Measurements from ENCODE around the gene KCNQ4. TPM values are rescaled to one million over a fixed set of nuclear protein-coding genes. Genes with fewer than 3 reads are reported as not detected.

KCNQ4 gene
- total and polyA plus RNA-seq, 2 experiments from 2014 or later, result 1.3 to 3.0 TPM

DNA sequence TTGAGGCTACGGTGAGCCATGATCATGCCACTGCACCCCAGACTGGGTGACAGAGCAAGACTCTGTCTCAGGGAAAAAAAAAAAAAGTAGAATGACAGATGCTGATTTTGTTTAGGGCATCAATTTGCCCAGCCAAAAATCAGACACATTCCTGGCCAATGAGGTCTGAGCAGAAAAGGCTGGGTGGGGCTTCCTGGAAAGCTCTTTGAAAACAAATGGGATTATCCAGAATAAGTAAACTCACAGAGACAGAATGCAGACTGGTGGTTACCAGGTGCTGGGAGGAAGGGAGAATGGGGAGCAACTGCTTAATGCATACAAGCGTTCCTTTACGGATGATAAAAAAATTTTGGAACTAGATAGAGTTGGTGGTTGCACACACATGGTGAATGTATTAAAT, 88.7 kb downstream of the KCNQ4 start (continued):
- TF ChIP-seq, protein P1, sequence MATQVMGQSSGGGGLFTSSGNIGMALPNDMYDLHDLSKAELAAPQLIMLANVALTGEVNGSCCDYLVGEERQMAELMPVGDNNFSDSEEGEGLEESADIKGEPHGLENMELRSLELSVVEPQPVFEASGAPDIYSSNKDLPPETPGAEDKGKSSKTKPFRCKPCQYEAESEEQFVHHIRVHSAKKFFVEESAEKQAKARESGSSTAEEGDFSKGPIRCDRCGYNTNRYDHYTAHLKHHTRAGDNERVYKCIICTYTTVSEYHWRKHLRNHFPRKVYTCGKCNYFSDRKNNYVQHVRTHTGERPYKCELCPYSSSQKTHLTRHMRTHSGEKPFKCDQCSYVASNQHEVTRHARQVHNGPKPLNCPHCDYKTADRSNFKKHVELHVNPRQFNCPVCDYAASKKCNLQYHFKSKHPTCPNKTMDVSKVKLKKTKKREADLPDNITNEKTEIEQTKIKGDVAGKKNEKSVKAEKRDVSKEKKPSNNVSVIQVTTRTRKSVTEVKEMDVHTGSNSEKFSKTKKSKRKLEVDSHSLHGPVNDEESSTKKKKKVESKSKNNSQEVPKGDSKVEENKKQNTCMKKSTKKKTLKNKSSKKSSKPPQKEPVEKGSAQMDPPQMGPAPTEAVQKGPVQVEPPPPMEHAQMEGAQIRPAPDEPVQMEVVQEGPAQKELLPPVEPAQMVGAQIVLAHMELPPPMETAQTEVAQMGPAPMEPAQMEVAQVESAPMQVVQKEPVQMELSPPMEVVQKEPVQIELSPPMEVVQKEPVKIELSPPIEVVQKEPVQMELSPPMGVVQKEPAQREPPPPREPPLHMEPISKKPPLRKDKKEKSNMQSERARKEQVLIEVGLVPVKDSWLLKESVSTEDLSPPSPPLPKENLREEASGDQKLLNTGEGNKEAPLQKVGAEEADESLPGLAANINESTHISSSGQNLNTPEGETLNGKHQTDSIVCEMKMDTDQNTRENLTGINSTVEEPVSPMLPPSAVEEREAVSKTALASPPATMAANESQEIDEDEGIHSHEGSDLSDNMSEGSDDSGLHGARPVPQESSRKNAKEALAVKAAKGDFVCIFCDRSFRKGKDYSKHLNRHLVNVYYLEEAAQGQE (IDR thresholded peaks at IDR 0.05; ENCODE audit: unreplicated experiment), result no peak
- no peak for TF ChIP-seq EZH2phosphoT487 (IDR thresholded peaks at IDR 0.05; ENCODE audit: unreplicated experiment)
- TF ChIP-seq, protein P2, sequence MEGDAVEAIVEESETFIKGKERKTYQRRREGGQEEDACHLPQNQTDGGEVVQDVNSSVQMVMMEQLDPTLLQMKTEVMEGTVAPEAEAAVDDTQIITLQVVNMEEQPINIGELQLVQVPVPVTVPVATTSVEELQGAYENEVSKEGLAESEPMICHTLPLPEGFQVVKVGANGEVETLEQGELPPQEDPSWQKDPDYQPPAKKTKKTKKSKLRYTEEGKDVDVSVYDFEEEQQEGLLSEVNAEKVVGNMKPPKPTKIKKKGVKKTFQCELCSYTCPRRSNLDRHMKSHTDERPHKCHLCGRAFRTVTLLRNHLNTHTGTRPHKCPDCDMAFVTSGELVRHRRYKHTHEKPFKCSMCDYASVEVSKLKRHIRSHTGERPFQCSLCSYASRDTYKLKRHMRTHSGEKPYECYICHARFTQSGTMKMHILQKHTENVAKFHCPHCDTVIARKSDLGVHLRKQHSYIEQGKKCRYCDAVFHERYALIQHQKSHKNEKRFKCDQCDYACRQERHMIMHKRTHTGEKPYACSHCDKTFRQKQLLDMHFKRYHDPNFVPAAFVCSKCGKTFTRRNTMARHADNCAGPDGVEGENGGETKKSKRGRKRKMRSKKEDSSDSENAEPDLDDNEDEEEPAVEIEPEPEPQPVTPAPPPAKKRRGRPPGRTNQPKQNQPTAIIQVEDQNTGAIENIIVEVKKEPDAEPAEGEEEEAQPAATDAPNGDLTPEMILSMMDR (conservative IDR thresholded peaks at IDR 0.05; ENCODE audit: low read depth in 2 of 2), result no peak
- TF ChIP-seq, protein P3, sequence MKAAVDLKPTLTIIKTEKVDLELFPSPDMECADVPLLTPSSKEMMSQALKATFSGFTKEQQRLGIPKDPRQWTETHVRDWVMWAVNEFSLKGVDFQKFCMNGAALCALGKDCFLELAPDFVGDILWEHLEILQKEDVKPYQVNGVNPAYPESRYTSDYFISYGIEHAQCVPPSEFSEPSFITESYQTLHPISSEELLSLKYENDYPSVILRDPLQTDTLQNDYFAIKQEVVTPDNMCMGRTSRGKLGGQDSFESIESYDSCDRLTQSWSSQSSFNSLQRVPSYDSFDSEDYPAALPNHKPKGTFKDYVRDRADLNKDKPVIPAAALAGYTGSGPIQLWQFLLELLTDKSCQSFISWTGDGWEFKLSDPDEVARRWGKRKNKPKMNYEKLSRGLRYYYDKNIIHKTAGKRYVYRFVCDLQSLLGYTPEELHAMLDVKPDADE (IDR thresholded peaks at IDR 0.05), result no peak
- TF ChIP-seq CREB1 (CRISPR knock-in tag; IDR thresholded peaks at IDR 0.05; ENCODE audit: low read depth), result no peak
- no peak for TF ChIP-seq POLR2AphosphoS5 (IDR thresholded peaks at IDR 0.05; ENCODE audit: low read depth)
- TF ChIP-seq ZNF331 (CRISPR knock-in tag; IDR thresholded peaks at IDR 0.05; ENCODE audit: low read depth), result no peak

DNA sequence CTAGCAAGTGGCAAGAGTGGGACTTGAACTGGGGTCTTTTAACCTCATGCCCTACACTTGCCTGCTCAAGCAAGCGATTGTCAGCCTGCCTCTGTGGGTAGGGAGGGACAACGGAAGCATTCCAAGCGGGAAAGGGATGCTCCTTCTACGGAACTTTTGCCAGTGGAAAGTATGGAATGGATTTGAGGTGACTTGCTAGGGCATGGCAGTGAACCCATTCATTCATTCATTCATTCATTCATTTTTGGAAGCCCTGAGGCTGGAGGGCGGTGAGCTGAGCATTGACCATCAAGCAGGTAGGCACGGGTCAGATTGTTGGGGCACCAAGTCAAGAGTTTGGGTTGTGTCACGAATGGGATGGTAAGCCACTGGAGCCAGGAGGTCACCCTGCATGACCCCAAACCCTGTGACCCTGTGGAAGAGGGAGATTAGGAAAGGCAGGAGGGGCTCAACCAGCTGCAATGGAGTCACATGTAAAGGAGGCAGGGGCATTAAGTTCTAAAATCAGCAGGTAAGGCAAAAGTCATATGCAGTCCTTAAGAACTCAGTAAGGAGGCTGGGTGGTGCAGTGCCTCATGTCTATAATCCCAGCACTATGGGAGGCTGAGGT, 90.4 kb downstream of the KCNQ4 start:
- ATAC-seq (no peak), DNase-seq (ENCODE audit: low spot score) (no peak)
- Mint-ChIP-seq H3K9me3 (peaks cover 15% of the 10 kb centered on the region; the same call in 2 of the 3 replicates), H3K4me3 (no peak overlapping the region), H3K27me3 (ENCODE audit: insufficient read depth, low read depth, poor library complexity) (peaks cover 8% of the 10 kb centered on the region), H3K27ac (no peak overlapping the region), H3K36me3 (ENCODE audit: low read depth) (0 out of 3 replicates have a peak, but pooled peaks cover 5% of the 10 kb centered on the region), H3K4me1 (peaks cover 2% of the 10 kb centered on the region; the same call in 1 of the 3 replicates)
- H3K4me1 ChIP-seq (ENCODE audit: insufficient read depth), result no peaks in the 10 kb centered on the region; the same call in 1 of the 2 replicates
- no peak overlapping the region for H3K27ac ChIP-seq (ENCODE audit: low read depth)
- H3K9me2 ChIP-seq (ENCODE audit: insufficient read depth), result 0 out of 2 replicates have a peak, but pooled peaks cover 4% of the 10 kb centered on the region
- no peak overlapping the region for H3K4me2 ChIP-seq
- H3K4me3 ChIP-seq, result no peak overlapping the region
- no peak overlapping the region; the same call in 1 of the 2 replicates for H2AFZ ChIP-seq
- H3K27me3 ChIP-seq (ENCODE audit: insufficient read depth), result no peaks in the 10 kb centered on the region
- H4K20me1 ChIP-seq (replicated peaks; ENCODE audit: insufficient read depth), result no peaks in the 10 kb centered on the region
- no peaks in the 10 kb centered on the region for H3K36me3 ChIP-seq (ENCODE audit: insufficient read depth)
- H3F3A ChIP-seq (replicated peaks; ENCODE audit: low read depth), result no peaks in the 10 kb centered on the region
- no peaks in the 10 kb centered on the region for H3K79me2 ChIP-seq (replicated peaks; ENCODE audit: insufficient read depth)
- TF ChIP-seq, protein P4, sequence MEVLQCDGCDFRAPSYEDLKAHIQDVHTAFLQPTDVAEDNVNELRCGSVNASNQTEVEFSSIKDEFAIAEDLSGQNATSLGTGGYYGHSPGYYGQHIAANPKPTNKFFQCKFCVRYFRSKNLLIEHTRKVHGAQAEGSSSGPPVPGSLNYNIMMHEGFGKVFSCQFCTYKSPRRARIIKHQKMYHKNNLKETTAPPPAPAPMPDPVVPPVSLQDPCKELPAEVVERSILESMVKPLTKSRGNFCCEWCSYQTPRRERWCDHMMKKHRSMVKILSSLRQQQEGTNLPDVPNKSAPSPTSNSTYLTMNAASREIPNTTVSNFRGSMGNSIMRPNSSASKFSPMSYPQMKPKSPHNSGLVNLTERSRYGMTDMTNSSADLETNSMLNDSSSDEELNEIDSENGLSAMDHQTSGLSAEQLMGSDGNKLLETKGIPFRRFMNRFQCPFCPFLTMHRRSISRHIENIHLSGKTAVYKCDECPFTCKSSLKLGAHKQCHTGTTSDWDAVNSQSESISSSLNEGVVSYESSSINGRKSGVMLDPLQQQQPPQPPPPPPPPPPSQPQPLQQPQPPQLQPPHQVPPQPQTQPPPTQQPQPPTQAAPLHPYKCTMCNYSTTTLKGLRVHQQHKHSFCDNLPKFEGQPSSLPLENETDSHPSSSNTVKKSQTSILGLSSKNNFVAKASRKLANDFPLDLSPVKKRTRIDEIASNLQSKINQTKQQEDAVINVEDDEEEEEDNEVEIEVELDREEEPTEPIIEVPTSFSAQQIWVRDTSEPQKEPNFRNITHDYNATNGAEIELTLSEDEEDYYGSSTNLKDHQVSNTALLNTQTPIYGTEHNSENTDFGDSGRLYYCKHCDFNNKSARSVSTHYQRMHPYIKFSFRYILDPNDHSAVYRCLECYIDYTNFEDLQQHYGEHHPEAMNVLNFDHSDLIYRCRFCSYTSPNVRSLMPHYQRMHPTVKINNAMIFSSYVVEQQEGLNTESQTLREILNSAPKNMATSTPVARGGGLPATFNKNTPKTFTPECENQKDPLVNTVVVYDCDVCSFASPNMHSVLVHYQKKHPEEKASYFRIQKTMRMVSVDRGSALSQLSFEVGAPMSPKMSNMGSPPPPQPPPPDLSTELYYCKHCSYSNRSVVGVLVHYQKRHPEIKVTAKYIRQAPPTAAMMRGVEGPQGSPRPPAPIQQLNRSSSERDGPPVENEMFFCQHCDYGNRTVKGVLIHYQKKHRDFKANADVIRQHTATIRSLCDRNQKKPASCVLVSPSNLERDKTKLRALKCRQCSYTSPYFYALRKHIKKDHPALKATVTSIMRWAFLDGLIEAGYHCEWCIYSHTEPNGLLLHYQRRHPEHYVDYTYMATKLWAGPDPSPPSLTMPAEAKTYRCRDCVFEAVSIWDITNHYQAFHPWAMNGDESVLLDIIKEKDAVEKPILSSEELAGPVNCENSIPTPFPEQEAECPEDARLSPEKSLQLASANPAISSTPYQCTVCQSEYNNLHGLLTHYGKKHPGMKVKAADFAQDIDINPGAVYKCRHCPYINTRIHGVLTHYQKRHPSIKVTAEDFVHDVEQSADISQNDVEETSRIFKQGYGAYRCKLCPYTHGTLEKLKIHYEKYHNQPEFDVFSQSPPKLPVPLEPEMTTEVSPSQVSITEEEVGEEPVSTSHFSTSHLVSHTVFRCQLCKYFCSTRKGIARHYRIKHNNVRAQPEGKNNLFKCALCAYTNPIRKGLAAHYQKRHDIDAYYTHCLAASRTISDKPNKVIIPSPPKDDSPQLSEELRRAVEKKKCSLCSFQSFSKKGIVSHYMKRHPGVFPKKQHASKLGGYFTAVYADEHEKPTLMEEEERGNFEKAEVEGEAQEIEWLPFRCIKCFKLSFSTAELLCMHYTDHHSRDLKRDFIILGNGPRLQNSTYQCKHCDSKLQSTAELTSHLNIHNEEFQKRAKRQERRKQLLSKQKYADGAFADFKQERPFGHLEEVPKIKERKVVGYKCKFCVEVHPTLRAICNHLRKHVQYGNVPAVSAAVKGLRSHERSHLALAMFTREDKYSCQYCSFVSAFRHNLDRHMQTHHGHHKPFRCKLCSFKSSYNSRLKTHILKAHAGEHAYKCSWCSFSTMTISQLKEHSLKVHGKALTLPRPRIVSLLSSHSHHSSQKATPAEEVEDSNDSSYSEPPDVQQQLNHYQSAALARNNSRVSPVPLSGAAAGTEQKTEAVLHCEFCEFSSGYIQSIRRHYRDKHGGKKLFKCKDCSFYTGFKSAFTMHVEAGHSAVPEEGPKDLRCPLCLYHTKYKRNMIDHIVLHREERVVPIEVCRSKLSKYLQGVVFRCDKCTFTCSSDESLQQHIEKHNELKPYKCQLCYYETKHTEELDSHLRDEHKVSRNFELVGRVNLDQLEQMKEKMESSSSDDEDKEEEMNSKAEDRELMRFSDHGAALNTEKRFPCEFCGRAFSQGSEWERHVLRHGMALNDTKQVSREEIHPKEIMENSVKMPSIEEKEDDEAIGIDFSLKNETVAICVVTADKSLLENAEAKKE (CRISPR knock-in tag; IDR thresholded peaks at IDR 0.05), result no peak
- TF ChIP-seq, protein P2 (conservative IDR thresholded peaks at IDR 0.05; ENCODE audit: low read depth in 2 of 2), result no peak

Data from GM23338 (cell line).